ENCODE measurements around the gene MAP1LC3B. TPM values are rescaled to one million over a fixed set of nuclear protein-coding genes. Genes with fewer than 3 reads are reported as not detected.

MAP1LC3B gene
- total and polyA plus RNA-seq, 2 donors (not counting 1 experiment from before 2014, with no cell fraction given), result 72.7 to 75.8 TPM

DNA sequence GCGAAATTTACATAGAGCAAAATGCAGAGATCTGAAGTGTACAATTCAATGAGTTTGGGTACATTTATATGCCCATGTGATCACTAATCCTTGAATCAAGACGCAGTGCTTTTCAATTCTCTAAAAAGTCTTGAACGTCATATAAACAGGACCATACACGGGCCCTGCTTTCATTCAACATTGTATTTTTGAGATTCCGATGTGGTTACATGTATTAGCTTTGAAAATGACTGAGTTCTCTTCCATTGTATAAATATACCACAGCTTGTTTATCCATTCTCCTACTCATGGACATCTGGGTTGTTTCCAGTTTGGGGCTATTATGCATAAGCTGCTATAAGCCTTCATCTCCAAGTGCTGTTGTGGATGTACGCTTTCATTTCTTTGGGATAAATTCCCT lies 55.2 kb downstream of the MAP1LC3B start:
- DNase-seq, result no peak
- no peaks in the 10 kb centered on the region for H3K79me2 ChIP-seq (ENCODE audit: control insufficient read depth, insufficient read depth, low read length)
- no peaks in the 10 kb centered on the region for H4K20me1 ChIP-seq (ENCODE audit: control insufficient read depth, insufficient read depth, low read length, poor library complexity, severe bottlenecking)
- H3K9ac ChIP-seq (ENCODE audit: low read length), result no peak overlapping the region
- Mint-ChIP-seq H3K9me3 (ENCODE audit: insufficient read depth) (no peaks in the 10 kb centered on the region), H3K27me3 (no peaks in the 10 kb centered on the region), H3K4me1 (no peaks in the 10 kb centered on the region), H3K27ac (no peak overlapping the region), H3K4me3 (no peak overlapping the region)
- intact Hi-C loops (cut with micrococcal nuclease), result no loop called here
- peaks cover 0 to 5% (median 0%) of the 10 kb centered on the region in 3 donors for H3K9me3 ChIP-seq (ENCODE audit: control extremely low read depth in 1 of 3, control insufficient read depth in 2 of 3, insufficient read depth in 1 of 3, low read length in 2 of 3)
- H3K4me3 ChIP-seq (ENCODE audit: control extremely low read depth in 1 of 5, extremely low read depth in 1 of 5, insufficient read depth in 1 of 5, low read depth in 2 of 5, low read length in 4 of 5), result no peak overlapping the region
- no peaks in the 10 kb centered on the region for H3K36me3 ChIP-seq (replicated peaks in 1 of 2; ENCODE audit: control extremely low read depth in 1 of 2, control insufficient read depth in 1 of 2, extremely low read depth in 1 of 2, insufficient read depth in 2 of 2, low read length in 1 of 2)
- TF ChIP-seq EZH2 (IDR thresholded peaks at IDR 0.05; ENCODE audit: borderline replicate concordance, insufficient read depth, low read depth, low read length, poor library complexity, severe bottlenecking), result no peak
- TF ChIP-seq CTCF (IDR thresholded peaks at IDR 0.05), result no peak
- WGBS (ENCODE audit: insufficient coverage), result 100% methylated on average over 1 of the region's 6 CpGs
- no peak for ATAC-seq (ENCODE audit: low read depth)
- H3K4me1 ChIP-seq (ENCODE audit: control insufficient read depth in 2 of 2, insufficient read depth in 2 of 2, low read length in 2 of 2), result no peaks in the 10 kb centered on the region
- ChIA-PET CTCF (no interaction called here), POLR2A (no interaction called here)
- no peak overlapping the region for H3K27ac ChIP-seq (ENCODE audit: low read length in 2 of 2)
- no peak overlapping the region for H3K4me2 ChIP-seq (replicated peaks; ENCODE audit: low read depth, low read length, poor library complexity, severe bottlenecking)
- no peak overlapping the region for H2AFZ ChIP-seq (ENCODE audit: insufficient read depth, low read depth, low read length, poor library complexity, severe bottlenecking)
- H3K27me3 ChIP-seq (replicated peaks in 1 of 4; ENCODE audit: control extremely low read depth in 1 of 4, control insufficient read depth in 3 of 4, insufficient read depth in 4 of 4, low read length in 3 of 4), result no peaks in the 10 kb centered on the region

- WGBS (ENCODE audit: insufficient coverage), result 95% methylated on average over 12 of the region's 12 CpGs
- H2AFZ ChIP-seq (ENCODE audit: insufficient read depth, low read depth, low read length, poor library complexity, severe bottlenecking), result no peak overlapping the region
- ChIA-PET CTCF (no interaction called here), POLR2A (no interaction called here)
- DNase-seq, result no peak
- H3K9me3 Mint-ChIP-seq (ENCODE audit: insufficient read depth), result no peaks in the 10 kb centered on the region
- no peaks in the 10 kb centered on the region for H4K20me1 ChIP-seq (ENCODE audit: control insufficient read depth, insufficient read depth, low read length, poor library complexity, severe bottlenecking)
- H3K4me1 ChIP-seq (ENCODE audit: control insufficient read depth in 2 of 2, insufficient read depth in 2 of 2, low read length in 2 of 2), result no peaks in the 10 kb centered on the region
- no peaks in the 10 kb centered on the region for H3K79me2 ChIP-seq (ENCODE audit: control insufficient read depth, insufficient read depth, low read length)
- no peak overlapping the region for H3K4me2 ChIP-seq (replicated peaks; ENCODE audit: low read depth, low read length, poor library complexity, severe bottlenecking)
- TF ChIP-seq CTCF (IDR thresholded peaks at IDR 0.05), result no peak
- H3K36me3 ChIP-seq (replicated peaks in 1 of 2; ENCODE audit: control extremely low read depth in 1 of 2, control insufficient read depth in 1 of 2, extremely low read depth in 1 of 2, insufficient read depth in 2 of 2, low read length in 1 of 2), result no peaks in the 10 kb centered on the region
- no peaks in the 10 kb centered on the region for H3K27me3 ChIP-seq (replicated peaks in 1 of 4; ENCODE audit: control extremely low read depth in 1 of 4, control insufficient read depth in 3 of 4, insufficient read depth in 4 of 4, low read length in 3 of 4)
- H3K27me3 Mint-ChIP-seq, result no peaks in the 10 kb centered on the region
- H3K27ac Mint-ChIP-seq, result no peak overlapping the region
- ATAC-seq (ENCODE audit: low read depth), result no peak
- no peaks in the 10 kb centered on the region for H3K4me1 Mint-ChIP-seq
- H3K27ac ChIP-seq (ENCODE audit: low read length in 2 of 2), result no peak overlapping the region
- no peak overlapping the region for H3K4me3 ChIP-seq (ENCODE audit: control extremely low read depth in 1 of 5, extremely low read depth in 1 of 5, insufficient read depth in 1 of 5, low read depth in 2 of 5, low read length in 4 of 5)
- no peak overlapping the region for H3K9ac ChIP-seq (ENCODE audit: low read length)
- no peak overlapping the region for H3K4me3 Mint-ChIP-seq
- intact Hi-C loops (cut with micrococcal nuclease), result no loop called here
- no peaks in the 10 kb centered on the region for H3K9me3 ChIP-seq (ENCODE audit: control extremely low read depth in 1 of 3, control insufficient read depth in 2 of 3, insufficient read depth in 1 of 3, low read length in 2 of 3)
Measured at GRCh38 chr16:87448866-87449265, 56.7 kb downstream of the MAP1LC3B start.

All from B cell (primary cell).